Peyer's patch (tissue), 4 donors: ENCODE measurements around the gene SLC38A6. TPM values are rescaled to one million over a fixed set of nuclear protein-coding genes. Genes with fewer than 3 reads are reported as not detected.

ENCODE experiments used
- DNase-seq, 3 donors: peaks; one replicate each; pipeline ENCODE4 v3.0.0-alpha.2; 2017 to 2019
- H3K27ac ChIP-seq, 4 donors: fragments of 200-600 bp; sonication (generic); one replicate each; pipeline ENCODE4 v1.5.1; 2016 to 2019
- H3K27me3 ChIP-seq, 2 donors: fragments of 200-600 bp; sonication (generic); one replicate each; pipeline ENCODE4 v1.5.1; 2019
- H3K36me3 ChIP-seq, 3 donors: fragments of 200-600 bp; sonication (generic); one replicate each; pipeline ENCODE4 v1.5.1; 2016 to 2019
- H3K4me1 ChIP-seq, 4 donors: fragments of 200-600 bp; sonication (generic); one replicate each; pipeline ENCODE4 v1.5.1; 2016 to 2019
- H3K4me3 ChIP-seq, 4 donors: fragments of 200-600 bp; sonication (generic); 1 replicate in 3 of 4; 2 replicates in 1 of 4; pipeline ENCODE4 v1.5.1; 2016 to 2019; ENCODE audit warnings: mild to moderate bottlenecking in 1 of 4
- H3K9me3 ChIP-seq, 4 donors: fragments of 200-600 bp; sonication (generic); one replicate each; pipeline ENCODE4 v1.5.1; 2016 to 2019; ENCODE audit warnings: mild to moderate bottlenecking in 1 of 4
- CTCF ChIP-seq, 6 experiments: fragments of 450-650 bp in 4 of 6; fragments of 200-600 bp in 2 of 6; sonication (generic) in 1 of 6; IDR thresholded peaks; one replicate each; pipeline ENCODE4 v1.5.1; 2017 to 2019; ENCODE audit warnings: antibody characterized with exemption in 6 of 6, mild to moderate bottlenecking in 3 of 6, moderate library complexity in 1 of 6
- POLR2A ChIP-seq, 2 donors: fragments of 450-650 bp; IDR thresholded peaks; one replicate each; pipeline ENCODE4 v1.5.1; 2017; ENCODE audit warnings: antibody characterized with exemption in 2 of 2, mild to moderate bottlenecking in 2 of 2, moderate library complexity in 2 of 2
- total RNA-seq, 4 donors: library from RNA; depleted of rRNA; stranded (reverse); fragments of >200 nt; gene quantifications; one replicate each; pipeline ENCODE4 v1.1.0, GENCODE V29; 2016

SLC38A6 gene
- total RNA-seq, 4 donors from 2014 or later, result 8.0 to 38.8 (median 15.1) TPM

GRCh38 chr14:60970146-60970545 is 10.9 kb upstream of the SLC38A6 start:
- H3K4me1 ChIP-seq, result no peaks in the 10 kb centered on the region
- no peak overlapping the region for H3K4me3 ChIP-seq
- H3K27me3 ChIP-seq, result no peaks in the 10 kb centered on the region
- no peak overlapping the region for H3K27ac ChIP-seq
- DNase-seq, result no peak
- TF ChIP-seq POLR2A (IDR thresholded peaks at IDR 0.05) (no peak), CTCF (IDR thresholded peaks at IDR 0.05) (no peak)
- no peaks in the 10 kb centered on the region for H3K9me3 ChIP-seq
- H3K36me3 ChIP-seq, result no peaks in the 10 kb centered on the region

GRCh38 chr14:60971271-60971670 is 9.8 kb upstream of the SLC38A6 start:
- Histone ChIP-seq H3K4me3 (no peak overlapping the region), H3K36me3 (no peaks in the 10 kb centered on the region), H3K4me1 (no peaks in the 10 kb centered on the region), H3K27ac (no peak overlapping the region), H3K27me3 (no peaks in the 10 kb centered on the region), H3K9me3 (no peaks in the 10 kb centered on the region)
- no peak for DNase-seq
- no peak for TF ChIP-seq CTCF (IDR thresholded peaks at IDR 0.05)
- TF ChIP-seq POLR2A (IDR thresholded peaks at IDR 0.05), result no peak

- Histone ChIP-seq H3K27ac (no peak overlapping the region), H3K36me3 (no peaks in the 10 kb centered on the region), H3K27me3 (no peaks in the 10 kb centered on the region), H3K4me3 (no peak overlapping the region), H3K4me1 (no peaks in the 10 kb centered on the region), H3K9me3 (no peaks in the 10 kb centered on the region)
- no peak for DNase-seq
- TF ChIP-seq CTCF (IDR thresholded peaks at IDR 0.05), result no peak
- no peak for TF ChIP-seq POLR2A (IDR thresholded peaks at IDR 0.05)
Observed at GRCh38 chr14:60972295-60972694, 8.8 kb upstream of the SLC38A6 start.

GRCh38 chr14:60973070-60973469 is 8.0 kb upstream of the SLC38A6 start:
- H3K36me3 ChIP-seq, result no peaks in the 10 kb centered on the region
- H3K27me3 ChIP-seq, result no peaks in the 10 kb centered on the region
- H3K9me3 ChIP-seq, result no peaks in the 10 kb centered on the region
- H3K4me3 ChIP-seq, result no peak overlapping the region
- DNase-seq, result no peak
- H3K27ac ChIP-seq, result no peak overlapping the region
- H3K4me1 ChIP-seq, result no peaks in the 10 kb centered on the region
- TF ChIP-seq POLR2A (IDR thresholded peaks at IDR 0.05), result no peak
- TF ChIP-seq CTCF (IDR thresholded peaks at IDR 0.05), result no peak

GRCh38 chr14:60974090-60974651 is 6.9 kb upstream of the SLC38A6 start:
- Histone ChIP-seq H3K4me3 (no peak overlapping the region), H3K4me1 (no peaks in the 10 kb centered on the region), H3K36me3 (no peaks in the 10 kb centered on the region), H3K27me3 (no peaks in the 10 kb centered on the region), H3K27ac (no peak overlapping the region), H3K9me3 (no peaks in the 10 kb centered on the region)
- no peak for TF ChIP-seq POLR2A (IDR thresholded peaks at IDR 0.05)
- no peak for TF ChIP-seq CTCF (IDR thresholded peaks at IDR 0.05)
- DNase-seq, result no peak

GRCh38 chr14:60975551-60975950 is 5.5 kb upstream of the SLC38A6 start:
- Histone ChIP-seq H3K36me3 (no peaks in the 10 kb centered on the region), H3K9me3 (no peaks in the 10 kb centered on the region), H3K4me1 (peaks cover 0 to 6% (median 0%) of the 10 kb centered on the region in 4 donors), H3K4me3 (no peak overlapping the region), H3K27ac (no peak overlapping the region), H3K27me3 (no peaks in the 10 kb centered on the region)
- TF ChIP-seq POLR2A (IDR thresholded peaks at IDR 0.05) (no peak), CTCF (IDR thresholded peaks at IDR 0.05) (no peak)
- DNase-seq, result no peak
